K562 (cell line): ENCODE results near the gene C16orf74. TPM values are rescaled to one million over a fixed set of nuclear protein-coding genes. Genes with fewer than 3 reads are reported as not detected.

Source experiments
- ELF1 ChIP-seq: fragments of 200-800 bp; sonication (Bioruptor generic); IDR thresholded peaks from 2 replicates; pipeline ENCODE4 v1.6.1; 2016; ENCODE audit warnings: missing genetic modification characterization, missing compliant biosample characterization
- HDAC8 ChIP-seq: fragments of 450-650 bp; IDR thresholded peaks from 2 replicates; pipeline ENCODE4 v1.6.1; 2016; ENCODE audit warnings: mild to moderate bottlenecking, missing genetic modification characterization, moderate library complexity, missing compliant biosample characterization
- ILF3 ChIP-seq: fragments of 450-650 bp; IDR thresholded peaks from 2 replicates; pipeline ENCODE4 v1.6.1; 2018; ENCODE audit warnings: antibody characterized with exemption, mild to moderate bottlenecking, moderate library complexity, borderline replicate concordance
- NCOA2 ChIP-seq, 2 experiments: fragments of 450-650 bp; IDR thresholded peaks; 2 replicates each; pipeline ENCODE4 v1.6.1; 2018; ENCODE audit warnings: mild to moderate bottlenecking in 2 of 2, moderate library complexity in 1 of 2; ENCODE audit not compliant: partially characterized antibody in 2 of 2
- NFYB ChIP-seq: IDR thresholded peaks from 2 replicates; pipeline ENCODE4 v1.6.1; 2011; ENCODE audit warnings: mild to moderate bottlenecking, moderate library complexity; ENCODE audit not compliant: insufficient read length; ENCODE audit errors: extremely low read depth
- SAP30 ChIP-seq: fragments of 200-600 bp; sonication (generic); IDR thresholded peaks from 2 replicates; pipeline ENCODE4 v1.6.1; 2012; ENCODE audit warnings: borderline replicate concordance, low read depth, mild to moderate bottlenecking, moderate library complexity, low read length, control low read depth, inconsistent platforms; ENCODE audit not compliant: insufficient read depth, poor library complexity, severe bottlenecking
- ZNF212 ChIP-seq: fragments of 450-650 bp; formaldehyde crosslinking; IDR thresholded peaks from 2 replicates; pipeline ENCODE4 v1.4.0; 2020; ENCODE audit warnings: mild to moderate bottlenecking
- polyA plus RNA-seq, 8 experiments: library from polyadenylated mRNA; depleted of rRNA in 4 of 8; stranded (reverse) in 5 of 8; unstranded in 3 of 8; fragments of >200 nt; fragmentation: Nextera tagmentation in 2 of 8; fragmentation: Illumina TruSeq in 1 of 8; extraction: Ambion mirVana in 2 of 8; extraction: Trizol in 1 of 8; gene quantifications; 2 replicates each; pipeline versions ENCODE4 v1.2.1 to v1.2.3, GENCODE V29; 2011 to 2014; ENCODE audit warnings: inconsistent platforms in 1 of 8, missing spikeins in 1 of 8
- total RNA-seq, 7 experiments: library from RNA; depleted of rRNA in 6 of 7; stranded (reverse); fragments of >200 nt in 6 of 7; fragmentation: Illumina TruSeq in 2 of 7; extraction: Trizol in 2 of 7; gene quantifications; 2 replicates each; pipeline versions ENCODE4 v1.2.1 to v1.2.3, GENCODE V29; 2011 to 2021; ENCODE audit warnings: low replicate concordance in 1 of 7
- TF ChIP-seq, protein P1 (sequence below), 2 experiments: fragments of 450-650 bp in 1 of 2; sonication (generic) in 1 of 2; formaldehyde crosslinking in 1 of 2; IDR thresholded peaks; 2 replicates each; pipeline versions ENCODE4 v1.7.1 to v1.9.0; 2016 to 2022; ENCODE audit warnings: inconsistent platforms in 1 of 2, mild to moderate bottlenecking in 1 of 2, missing genetic modification reagents in 1 of 2
- TF ChIP-seq, protein P2 (sequence below): fragments of 200-800 bp; sonication (Bioruptor generic); IDR thresholded peaks from 2 replicates; pipeline ENCODE4 v1.6.1; 2017; ENCODE audit warnings: missing genetic modification characterization, missing compliant biosample characterization
- TF ChIP-seq, protein P3 (sequence below): fragments of 450-650 bp; IDR thresholded peaks from 2 replicates; pipeline ENCODE4 v1.6.1; 2018; ENCODE audit warnings: mild to moderate bottlenecking, low read depth; ENCODE audit not compliant: partially characterized antibody
- TF ChIP-seq, protein P4 (sequence below): sonication (generic); formaldehyde crosslinking; IDR thresholded peaks from 2 replicates; pipeline ENCODE4 v1.8.1; 2023; ENCODE audit warnings: mild to moderate bottlenecking, missing genetic modification reagents, moderate library complexity

C16orf74 gene
- total and polyA plus RNA-seq, 9 of the 15 experiments (the other 6 are each of a cell fraction or from before 2014, with no cell fraction given): not detected

DNA sequence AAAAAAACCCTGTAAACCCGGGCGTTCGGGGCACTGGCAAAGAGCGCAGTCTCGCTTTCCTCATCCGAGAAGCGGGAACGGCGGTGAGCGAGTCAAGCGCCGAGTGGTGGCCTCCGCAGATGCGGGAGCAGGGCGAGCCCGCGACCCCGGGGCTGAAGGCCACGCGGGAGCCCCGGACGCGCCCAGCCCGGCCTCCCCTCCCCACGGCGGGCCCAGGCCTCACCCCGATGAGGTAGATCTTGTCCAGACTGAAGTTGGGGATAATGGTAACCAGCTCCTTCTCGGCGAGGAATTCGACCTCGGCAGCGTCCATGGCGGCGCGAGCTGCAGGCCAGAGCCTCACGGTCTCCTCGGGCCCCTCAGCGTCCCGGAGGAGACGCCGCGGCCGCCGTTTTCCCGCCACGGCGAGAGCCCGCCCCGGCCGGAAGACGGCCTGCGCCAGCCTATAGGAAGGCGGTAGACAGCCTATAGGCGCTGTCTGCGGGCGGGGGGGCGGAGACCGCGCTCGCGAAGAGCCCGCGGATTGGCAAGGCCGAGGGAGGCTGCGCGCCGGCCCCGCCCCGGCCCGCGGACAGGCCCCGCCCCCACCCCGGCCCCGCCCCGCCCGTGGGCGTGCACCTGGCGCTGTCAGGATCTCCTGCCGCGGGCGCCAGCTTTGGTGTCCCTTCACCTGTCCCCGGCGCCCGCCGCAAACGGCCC lies 62.2 kb downstream of the C16orf74 start, which contains the start of gene GINS2 (continued):
- TF ChIP-seq, protein P1, sequence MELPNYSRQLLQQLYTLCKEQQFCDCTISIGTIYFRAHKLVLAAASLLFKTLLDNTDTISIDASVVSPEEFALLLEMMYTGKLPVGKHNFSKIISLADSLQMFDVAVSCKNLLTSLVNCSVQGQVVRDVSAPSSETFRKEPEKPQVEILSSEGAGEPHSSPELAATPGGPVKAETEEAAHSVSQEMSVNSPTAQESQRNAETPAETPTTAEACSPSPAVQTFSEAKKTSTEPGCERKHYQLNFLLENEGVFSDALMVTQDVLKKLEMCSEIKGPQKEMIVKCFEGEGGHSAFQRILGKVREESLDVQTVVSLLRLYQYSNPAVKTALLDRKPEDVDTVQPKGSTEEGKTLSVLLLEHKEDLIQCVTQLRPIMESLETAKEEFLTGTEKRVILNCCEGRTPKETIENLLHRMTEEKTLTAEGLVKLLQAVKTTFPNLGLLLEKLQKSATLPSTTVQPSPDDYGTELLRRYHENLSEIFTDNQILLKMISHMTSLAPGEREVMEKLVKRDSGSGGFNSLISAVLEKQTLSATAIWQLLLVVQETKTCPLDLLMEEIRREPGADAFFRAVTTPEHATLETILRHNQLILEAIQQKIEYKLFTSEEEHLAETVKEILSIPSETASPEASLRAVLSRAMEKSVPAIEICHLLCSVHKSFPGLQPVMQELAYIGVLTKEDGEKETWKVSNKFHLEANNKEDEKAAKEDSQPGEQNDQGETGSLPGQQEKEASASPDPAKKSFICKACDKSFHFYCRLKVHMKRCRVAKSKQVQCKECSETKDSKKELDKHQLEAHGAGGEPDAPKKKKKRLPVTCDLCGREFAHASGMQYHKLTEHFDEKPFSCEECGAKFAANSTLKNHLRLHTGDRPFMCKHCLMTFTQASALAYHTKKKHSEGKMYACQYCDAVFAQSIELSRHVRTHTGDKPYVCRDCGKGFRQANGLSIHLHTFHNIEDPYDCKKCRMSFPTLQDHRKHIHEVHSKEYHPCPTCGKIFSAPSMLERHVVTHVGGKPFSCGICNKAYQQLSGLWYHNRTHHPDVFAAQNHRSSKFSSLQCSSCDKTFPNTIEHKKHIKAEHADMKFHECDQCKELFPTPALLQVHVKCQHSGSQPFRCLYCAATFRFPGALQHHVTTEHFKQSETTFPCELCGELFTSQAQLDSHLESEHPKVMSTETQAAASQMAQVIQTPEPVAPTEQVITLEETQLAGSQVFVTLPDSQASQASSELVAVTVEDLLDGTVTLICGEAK (IDR thresholded peaks at IDR 0.05): peak; percentile 57; the same call in 1 of the 2 replicates
- TF ChIP-seq, protein P1 (CRISPR knock-in tag; IDR thresholded peaks at IDR 0.05): no peak
- TF ChIP-seq NFYB (peak; percentile 78), ILF3 (no peak), ZNF212 (CRISPR knock-in tag) (no peak), NCOA2 (IDR thresholded peaks at IDR 0.05; ENCODE audit: partially characterized antibody in 2 of 2) (no peak), HDAC8 (peak; percentile 32; the same call in 1 of the 2 replicates), SAP30 (peak; percentile 88), ELF1 (tag) (peak; percentile 54; the same call in 1 of the 2 replicates)
- TF ChIP-seq, protein P2, sequence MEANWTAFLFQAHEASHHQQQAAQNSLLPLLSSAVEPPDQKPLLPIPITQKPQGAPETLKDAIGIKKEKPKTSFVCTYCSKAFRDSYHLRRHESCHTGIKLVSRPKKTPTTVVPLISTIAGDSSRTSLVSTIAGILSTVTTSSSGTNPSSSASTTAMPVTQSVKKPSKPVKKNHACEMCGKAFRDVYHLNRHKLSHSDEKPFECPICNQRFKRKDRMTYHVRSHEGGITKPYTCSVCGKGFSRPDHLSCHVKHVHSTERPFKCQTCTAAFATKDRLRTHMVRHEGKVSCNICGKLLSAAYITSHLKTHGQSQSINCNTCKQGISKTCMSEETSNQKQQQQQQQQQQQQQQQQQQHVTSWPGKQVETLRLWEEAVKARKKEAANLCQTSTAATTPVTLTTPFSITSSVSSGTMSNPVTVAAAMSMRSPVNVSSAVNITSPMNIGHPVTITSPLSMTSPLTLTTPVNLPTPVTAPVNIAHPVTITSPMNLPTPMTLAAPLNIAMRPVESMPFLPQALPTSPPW: peak; percentile 83
- TF ChIP-seq, protein P3, sequence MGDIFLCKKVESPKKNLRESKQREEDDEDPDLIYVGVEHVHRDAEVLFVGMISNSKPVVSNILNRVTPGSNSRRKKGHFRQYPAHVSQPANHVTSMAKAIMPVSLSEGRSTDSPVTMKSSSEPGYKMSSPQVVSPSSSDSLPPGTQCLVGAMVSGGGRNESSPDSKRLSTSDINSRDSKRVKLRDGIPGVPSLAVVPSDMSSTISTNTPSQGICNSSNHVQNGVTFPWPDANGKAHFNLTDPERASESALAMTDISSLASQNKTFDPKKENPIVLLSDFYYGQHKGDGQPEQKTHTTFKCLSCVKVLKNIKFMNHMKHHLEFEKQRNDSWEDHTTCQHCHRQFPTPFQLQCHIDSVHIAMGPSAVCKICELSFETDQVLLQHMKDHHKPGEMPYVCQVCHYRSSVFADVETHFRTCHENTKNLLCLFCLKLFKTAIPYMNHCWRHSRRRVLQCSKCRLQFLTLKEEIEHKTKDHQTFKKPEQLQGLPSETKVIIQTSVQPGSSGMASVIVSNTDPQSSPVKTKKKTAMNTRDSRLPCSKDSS: no peak
- TF ChIP-seq, protein P4, sequence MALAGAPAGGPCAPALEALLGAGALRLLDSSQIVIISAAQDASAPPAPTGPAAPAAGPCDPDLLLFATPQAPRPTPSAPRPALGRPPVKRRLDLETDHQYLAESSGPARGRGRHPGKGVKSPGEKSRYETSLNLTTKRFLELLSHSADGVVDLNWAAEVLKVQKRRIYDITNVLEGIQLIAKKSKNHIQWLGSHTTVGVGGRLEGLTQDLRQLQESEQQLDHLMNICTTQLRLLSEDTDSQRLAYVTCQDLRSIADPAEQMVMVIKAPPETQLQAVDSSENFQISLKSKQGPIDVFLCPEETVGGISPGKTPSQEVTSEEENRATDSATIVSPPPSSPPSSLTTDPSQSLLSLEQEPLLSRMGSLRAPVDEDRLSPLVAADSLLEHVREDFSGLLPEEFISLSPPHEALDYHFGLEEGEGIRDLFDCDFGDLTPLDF: peak; percentile 97
